ENCODE measurements around the gene NFKB2.
A peak's percentile ranks its signal among the peaks of the same experiment; 100 is the strongest.

NFKB2 gene

GRCh38 chr10:102408728-102409603 lies 13.5 kb downstream of the NFKB2 start:
- DNase-seq (ENCODE audit: low read depth): no peak

- no peak for DNase-seq (ENCODE audit: low read depth)
Measured at GRCh38 chr10:102409604-102410428, 14.3 kb downstream of the NFKB2 start.

GRCh38 chr10:102410429-102411073 lies 15.0 kb downstream of the NFKB2 start:
- no peak for DNase-seq (ENCODE audit: low read depth)

- DNase-seq (ENCODE audit: low read depth): no peak
Measured at GRCh38 chr10:102411341-102412255, 16.1 kb downstream of the NFKB2 start.

- DNase-seq (ENCODE audit: low read depth): no peak
Measured at GRCh38 chr10:102412293-102412692, 16.8 kb downstream of the NFKB2 start.

GRCh38 chr10:102413053-102413705 lies 17.7 kb downstream of the NFKB2 start:
- peak; percentile 31 for DNase-seq (ENCODE audit: low read depth)

- DNase-seq (ENCODE audit: low read depth): no peak
Measured at GRCh38 chr10:102413806-102414561, 18.5 kb downstream of the NFKB2 start.

GRCh38 chr10:102414749-102415148 lies 19.2 kb downstream of the NFKB2 start:
- no peak for DNase-seq (ENCODE audit: low read depth)

GRCh38 chr10:102416283-102416682 lies 20.8 kb downstream of the NFKB2 start:
- DNase-seq (ENCODE audit: low read depth): no peak

GRCh38 chr10:102416695-102417094 lies 21.2 kb downstream of the NFKB2 start:
- DNase-seq (ENCODE audit: low read depth): no peak

GRCh38 chr10:102418622-102419268 lies 23.2 kb downstream of the NFKB2 start, which contains the start of gene PSD:
Gene PSD (minus strand): TSS chr10:102418785. CDS start chr10:102417038, 1,747 bp downstream.
- DNase-seq (ENCODE audit: low read depth): no peak

- peak; percentile 38 for DNase-seq (ENCODE audit: low read depth)
Measured at GRCh38 chr10:102419269-102420180, 24.0 kb downstream of the NFKB2 start.

- no peak for DNase-seq (ENCODE audit: low read depth)
Measured at GRCh38 chr10:102420181-102420713, 24.7 kb downstream of the NFKB2 start.

GRCh38 chr10:102420714-102421506 lies 25.4 kb downstream of the NFKB2 start, which contains the start of gene FBXL15:
Gene FBXL15 (plus strand): TSS chr10:102420836. CDS start chr10:102421130, 294 bp downstream.
- peak; percentile 96 for DNase-seq (ENCODE audit: low read depth)

GRCh38 chr10:102421507-102421756 lies 25.9 kb downstream of the NFKB2 start:
- DNase-seq (ENCODE audit: low read depth): no peak

- DNase-seq (ENCODE audit: low read depth): no peak
Measured at GRCh38 chr10:102421757-102422512, 26.4 kb downstream of the NFKB2 start.
